A172 (cell line): ENCODE results near the gene TRRAP. TPM values are rescaled to one million over a fixed set of nuclear protein-coding genes. Genes with fewer than 3 reads are reported as not detected.

Experiments
- DNase-seq: peaks from one replicate; pipeline ENCODE4 v3.0.0-alpha.2; 2015; ENCODE audit warnings: low spot score
- total RNA-seq: library from RNA; depleted of rRNA; stranded (reverse); fragments of >200 nt; shearing (Covaris generic); gene quantifications from 2 replicates; pipeline ENCODE4 v1.2.3, GENCODE V29; 2014

Gene TRRAP
- total RNA-seq, 1 experiment from 2014 or later: 12.9 TPM

DNA sequence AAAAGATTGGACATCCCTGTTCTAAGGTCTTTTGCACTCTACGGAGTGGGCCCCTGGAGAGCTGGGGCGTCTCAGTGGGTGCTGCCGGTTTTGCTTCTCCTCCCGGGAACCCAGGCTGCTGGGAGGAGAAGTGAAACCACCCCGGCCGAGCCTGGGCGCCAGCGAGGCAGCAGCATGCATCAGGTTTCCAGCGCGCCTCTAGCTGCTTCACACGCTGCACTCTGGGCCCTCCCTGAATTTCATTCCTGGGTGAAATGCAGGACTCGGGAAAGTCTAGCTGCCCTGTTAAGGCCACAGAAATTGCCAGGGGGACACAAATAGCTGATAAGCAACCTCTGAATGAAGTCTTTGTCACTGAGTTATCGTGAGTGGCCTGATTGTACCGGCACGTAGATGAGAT, 127.4 kb downstream of the TRRAP start:
- no peak for DNase-seq

- no peak for DNase-seq
Measured at GRCh38 chr7:99006739-99007424, 128.6 kb downstream of the TRRAP start.

DNA sequence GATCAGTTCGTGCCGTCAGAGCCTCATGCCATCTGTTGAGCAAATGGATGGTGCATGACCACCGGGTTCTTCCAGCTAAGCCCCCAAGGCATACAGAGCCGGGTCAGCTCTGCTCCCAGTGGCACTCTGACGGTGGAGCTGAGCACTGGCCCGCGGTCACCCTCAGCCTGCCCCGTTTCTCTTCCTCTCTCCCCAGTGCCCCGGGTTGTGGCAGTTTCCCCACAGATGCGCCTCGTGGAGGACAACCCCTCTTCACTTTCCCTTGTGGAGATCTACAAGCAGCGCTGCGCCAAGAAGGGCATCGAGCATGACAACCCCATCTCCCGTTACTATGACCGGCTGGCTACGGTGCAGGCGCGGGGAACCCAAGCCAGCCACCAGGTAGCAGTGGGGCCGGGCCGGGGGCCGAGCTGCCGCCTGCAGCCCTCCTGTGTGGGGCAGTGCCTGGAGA, 129.9 kb downstream of the TRRAP start:
- no peak for DNase-seq

- no peak for DNase-seq
Measured at GRCh38 chr7:99008921-99009530, 130.7 kb downstream of the TRRAP start.

- DNase-seq: no peak
Measured at GRCh38 chr7:99010281-99010680, 131.9 kb downstream of the TRRAP start.

DNA sequence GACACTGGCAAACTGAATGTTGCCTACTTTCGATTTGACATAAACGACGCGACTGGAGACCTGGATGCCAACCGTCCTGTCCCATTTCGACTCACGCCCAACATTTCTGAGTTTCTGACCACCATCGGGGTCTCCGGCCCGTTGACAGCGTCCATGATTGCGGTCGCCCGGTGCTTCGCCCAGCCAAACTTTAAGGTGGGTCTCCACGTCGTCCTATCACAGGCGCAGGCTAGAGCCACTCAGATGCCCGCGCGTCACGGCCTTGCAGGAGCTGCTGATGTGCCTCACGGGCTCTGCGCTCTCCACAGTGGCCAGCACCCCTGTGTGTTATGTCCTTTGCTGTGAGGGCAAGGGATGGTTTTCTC, 133.0 kb downstream of the TRRAP start:
- no peak for DNase-seq

GRCh38 chr7:99011706-99012404, 133.5 kb downstream of the TRRAP start:
- DNase-seq: no peak

GRCh38 chr7:99012722-99013121, 134.4 kb downstream of the TRRAP start:
- no peak for DNase-seq

DNA sequence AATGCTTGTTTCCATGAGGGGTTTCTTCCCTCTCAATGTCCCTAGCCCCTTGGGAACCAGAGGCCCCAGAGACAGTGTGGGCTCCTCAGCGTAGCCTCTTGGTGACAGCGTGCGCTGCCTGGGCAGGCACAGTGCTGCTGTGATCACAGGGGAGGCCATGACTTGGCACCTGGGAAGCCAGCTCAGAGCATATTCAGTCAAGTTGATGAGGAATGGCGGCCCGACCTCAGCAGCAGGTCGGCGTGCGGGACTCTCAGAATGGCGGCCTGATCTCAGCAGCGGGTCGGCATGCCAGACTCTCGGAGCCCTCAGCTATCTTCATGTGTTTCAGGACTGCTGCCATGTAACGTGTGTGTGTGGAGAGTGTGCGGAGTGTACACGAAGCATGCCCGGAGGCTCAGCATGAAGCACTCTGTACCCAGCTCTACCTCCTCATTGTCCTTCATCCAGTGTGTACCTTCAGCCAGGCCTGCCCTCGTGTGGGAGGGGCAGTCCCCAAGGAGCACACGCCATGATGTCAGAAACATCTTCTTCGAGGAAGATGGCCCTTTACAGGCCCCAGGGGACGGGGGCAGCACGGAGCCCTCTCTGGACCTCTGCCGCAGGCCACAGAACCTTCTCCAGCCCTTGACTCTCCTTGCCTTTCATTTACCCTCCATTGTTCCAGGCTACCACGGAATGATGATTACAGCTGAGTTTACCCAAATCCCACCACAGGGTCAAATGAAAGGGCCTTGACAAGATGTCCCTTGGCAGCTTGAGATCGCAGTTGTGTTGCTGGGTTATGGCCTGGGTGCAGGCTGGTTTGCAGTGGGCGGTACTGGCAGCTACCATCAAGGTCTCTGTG, 135.2 kb downstream of the TRRAP start:
- no peak for DNase-seq

- no peak for DNase-seq
Measured at GRCh38 chr7:99014113-99014985, 136.0 kb downstream of the TRRAP start.

DNA sequence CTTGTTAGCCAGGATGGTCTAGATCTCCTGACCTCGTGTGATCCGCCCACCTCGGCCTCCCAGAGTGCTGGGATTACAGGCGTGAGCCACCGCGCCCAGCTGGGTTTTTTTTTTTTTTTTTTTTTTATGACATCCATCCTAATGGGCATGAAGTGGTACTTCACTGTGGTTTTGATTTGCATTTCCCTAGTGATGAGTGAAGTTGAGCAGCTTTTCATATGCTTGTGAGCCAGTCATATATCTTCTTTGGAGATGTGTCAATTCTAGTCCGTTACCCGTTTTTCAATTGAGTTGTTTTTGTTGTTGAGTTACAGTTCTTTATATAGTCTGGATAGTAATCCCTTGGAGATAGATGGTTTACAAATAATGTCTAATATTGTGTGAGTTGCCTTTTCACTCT, 137.9 kb downstream of the TRRAP start:
- no peak for DNase-seq

DNA sequence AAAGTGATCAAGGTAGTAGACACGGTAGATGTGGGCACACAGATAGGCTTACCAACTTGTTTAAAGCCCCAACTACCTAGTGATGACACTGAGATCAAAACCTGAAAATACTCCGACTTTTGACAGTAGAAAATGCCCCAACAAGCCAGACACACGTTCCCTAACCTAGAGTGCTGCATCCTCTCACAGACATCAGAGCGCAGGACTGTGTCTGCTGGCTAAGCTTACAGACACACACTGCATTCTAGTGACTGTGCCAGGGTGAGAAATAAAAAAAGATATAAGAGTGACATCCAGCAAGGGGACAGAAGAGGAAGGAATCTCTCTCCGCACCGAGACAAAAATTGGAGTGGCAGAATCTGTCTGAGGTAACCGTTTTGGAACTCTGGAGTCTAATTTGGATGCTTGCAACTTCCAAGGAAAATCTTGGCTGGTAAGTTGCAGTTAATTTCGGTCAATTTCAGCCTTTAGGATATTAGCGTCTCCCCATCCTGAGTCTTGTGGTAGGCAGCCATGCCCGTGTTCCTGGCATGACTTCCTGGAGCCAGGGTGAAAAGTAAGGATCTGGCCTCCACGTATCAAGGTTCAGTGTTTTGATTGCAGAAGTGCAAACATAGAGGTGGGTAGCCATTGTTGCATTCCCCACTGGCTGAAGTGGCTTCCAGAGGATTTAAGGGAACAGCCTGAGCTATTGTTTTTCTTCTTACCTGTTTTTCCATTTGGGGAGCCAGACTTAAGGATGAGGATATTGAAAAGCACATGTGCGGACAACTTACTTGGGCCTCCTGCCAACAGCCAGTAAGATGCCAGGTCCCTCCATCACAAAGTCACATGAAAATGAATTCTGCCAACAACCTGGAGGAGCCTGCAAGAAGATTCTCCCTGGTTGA, 141.4 kb downstream of the TRRAP start:
- DNase-seq: no peak

DNA sequence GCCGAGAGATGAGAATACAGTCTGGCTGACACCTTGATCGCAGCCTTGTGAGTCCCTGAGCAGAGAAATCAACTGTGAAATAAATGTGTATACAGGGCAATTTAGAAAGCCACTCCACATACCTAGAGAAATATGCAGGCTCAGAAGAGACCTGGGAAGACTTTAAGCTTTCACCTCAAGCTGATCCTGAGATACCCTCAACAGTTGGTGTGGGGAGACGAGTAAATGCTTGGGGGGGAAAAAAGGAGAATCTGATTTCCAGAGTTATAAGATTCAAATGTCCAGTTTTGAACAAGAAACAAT, 142.0 kb downstream of the TRRAP start:
- DNase-seq: no peak

- no peak for DNase-seq
Measured at GRCh38 chr7:99021941-99022560, 143.7 kb downstream of the TRRAP start.

GRCh38 chr7:99024066-99024465, 145.7 kb downstream of the TRRAP start:
- no peak for DNase-seq

- DNase-seq: no peak
Measured at GRCh38 chr7:99027241-99027640, 148.9 kb downstream of the TRRAP start.

GRCh38 chr7:99027841-99028240, 149.5 kb downstream of the TRRAP start:
- DNase-seq: no peak

DNA sequence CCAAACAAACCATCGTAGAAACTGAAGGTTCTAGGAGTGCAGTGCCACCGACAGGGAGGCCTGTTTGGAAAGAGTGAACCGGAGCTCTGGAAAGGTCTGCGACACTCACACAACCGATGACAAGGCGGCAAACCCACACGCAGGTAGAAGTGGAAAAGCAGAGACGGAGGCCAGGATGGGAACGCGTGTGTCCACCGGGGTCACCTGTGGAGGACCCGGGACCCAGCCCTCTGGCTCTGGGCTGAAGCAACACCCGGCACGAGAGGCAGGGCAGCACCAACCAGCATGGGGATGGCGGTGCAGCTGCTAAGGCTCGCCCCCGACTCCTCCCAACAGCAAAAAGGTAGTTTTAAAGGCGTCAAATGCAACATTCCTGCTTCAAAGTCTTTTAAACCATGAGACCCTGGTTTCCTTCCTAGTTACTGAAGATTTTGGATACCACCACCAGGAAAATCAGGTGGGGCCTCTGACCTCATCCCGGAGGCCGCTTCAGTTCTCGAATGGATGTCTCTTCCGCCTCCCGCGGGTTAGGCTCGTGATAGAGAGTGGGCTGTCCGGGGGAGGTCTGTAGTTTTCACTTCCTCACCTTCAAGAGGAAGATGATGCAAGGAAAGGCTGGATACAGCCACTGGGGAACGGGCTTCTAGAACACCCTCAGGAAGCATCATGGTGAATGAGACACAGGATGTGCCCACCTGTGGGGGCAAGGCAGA, 150.1 kb downstream of the TRRAP start:
- no peak for DNase-seq
